Activated T-helper 2 cell treated with anti-CD3 and anti-CD28 coated beads, Interferon-gamma antibody, Interleukin-2, Interleukin-4, amounts not matched to agents 10 μg/mL and 5 μg/mL and 100 μg/mL, durations not matched to agents 14 hours and 24 hours and 36 hours (primary cell): ENCODE results near the gene WDR43. TPM values are rescaled to one million over a fixed set of nuclear protein-coding genes. Genes with fewer than 3 reads are reported as not detected.

Experiments used
- DNase-seq: peaks from one replicate; pipeline ENCODE4 v3.0.0; 2021; ENCODE audit warnings: low spot score
- H3K27ac Mint-ChIP-seq: one replicate; pipeline ENCODE4 v1.8.0; 2021; ENCODE audit warnings: mixed read lengths
- H3K27me3 Mint-ChIP-seq: one replicate; pipeline ENCODE4 v1.8.0; 2021; ENCODE audit warnings: low read depth, mixed read lengths
- H3K36me3 Mint-ChIP-seq: one replicate; pipeline ENCODE4 v1.8.0; 2021; ENCODE audit warnings: low read depth, mixed read lengths
- H3K4me1 Mint-ChIP-seq: one replicate; pipeline ENCODE4 v1.8.0; 2021; ENCODE audit warnings: low read depth, mixed read lengths
- H3K4me3 Mint-ChIP-seq: one replicate; pipeline ENCODE4 v1.8.0; 2021; ENCODE audit warnings: low read depth, mild to moderate bottlenecking, moderate library complexity, mixed read lengths
- H3K9me3 Mint-ChIP-seq: one replicate; pipeline ENCODE4 v1.8.0; 2021; ENCODE audit warnings: mixed read lengths
- intact Hi-C: fragments of 100-400 bp; cut with micrococcal nuclease; formaldehyde crosslinking; loops from one replicate; pipeline ENCODE4 v1.15.1; 2023
- total RNA-seq: library from RNA; stranded (reverse); gene quantifications from 2 replicates; pipeline ENCODE4 v1.2.3, GENCODE V29; 2022

Gene WDR43
- total RNA-seq, 1 donor from 2014 or later = 128 TPM

- DNase-seq = no peak
- H3K9me3 Mint-ChIP-seq = no peaks in the 10 kb centered on the region
- peaks cover 10% of the 10 kb centered on the region for H3K27me3 Mint-ChIP-seq
- intact Hi-C loops = no loop called here
- H3K36me3 Mint-ChIP-seq = peaks cover 24% of the 10 kb centered on the region
- no peak overlapping the region for H3K27ac Mint-ChIP-seq
- H3K4me1 Mint-ChIP-seq = peaks cover 12% of the 10 kb centered on the region
- no peak overlapping the region for H3K4me3 Mint-ChIP-seq
Measured at GRCh38 chr2:28952836-28953211, 58.4 kb downstream of the WDR43 start.

GRCh38 chr2:28955467-28955866 is 61.0 kb downstream of the WDR43 start:
- Mint-ChIP-seq H3K36me3 (no peaks in the 10 kb centered on the region), H3K4me1 (peaks cover 13% of the 10 kb centered on the region), H3K9me3 (no peaks in the 10 kb centered on the region), H3K4me3 (no peak overlapping the region), H3K27me3 (peaks cover 11% of the 10 kb centered on the region), H3K27ac (no peak overlapping the region)
- DNase-seq = no peak
- intact Hi-C loops = loop anchor here (5.0 kb wide), 3 partner anchors 112 to 887 kb away; partner anchors contain the start of gene CLIP4

GRCh38 chr2:28956415-28956826 is 62.0 kb downstream of the WDR43 start:
- peak; percentile 22 for DNase-seq
- H3K9me3 Mint-ChIP-seq = no peaks in the 10 kb centered on the region
- peaks cover 13% of the 10 kb centered on the region for H3K4me1 Mint-ChIP-seq
- H3K4me3 Mint-ChIP-seq = no peak overlapping the region
- intact Hi-C loops = loop anchor here (5.0 kb wide), 3 partner anchors 111 to 886 kb away; partner anchors contain the start of gene CLIP4
- H3K36me3 Mint-ChIP-seq = no peaks in the 10 kb centered on the region
- H3K27ac Mint-ChIP-seq = no peak overlapping the region
- peaks cover 11% of the 10 kb centered on the region for H3K27me3 Mint-ChIP-seq

- H3K9me3 Mint-ChIP-seq = no peaks in the 10 kb centered on the region
- intact Hi-C loops = loop anchor here (5.0 kb wide), 3 partner anchors 110 to 885 kb away; partner anchors contain the start of gene CLIP4
- H3K4me3 Mint-ChIP-seq = no peak overlapping the region
- H3K4me1 Mint-ChIP-seq = peaks cover 13% of the 10 kb centered on the region
- DNase-seq = no peak
- no peak overlapping the region for H3K27ac Mint-ChIP-seq
- peaks cover 15% of the 10 kb centered on the region for H3K27me3 Mint-ChIP-seq
- no peaks in the 10 kb centered on the region for H3K36me3 Mint-ChIP-seq
Measured at GRCh38 chr2:28956890-28957289, 62.4 kb downstream of the WDR43 start.

GRCh38 chr2:28958689-28959088 is 64.2 kb downstream of the WDR43 start:
- no peak overlapping the region for H3K27ac Mint-ChIP-seq
- peaks cover 18% of the 10 kb centered on the region for H3K27me3 Mint-ChIP-seq
- no peaks in the 10 kb centered on the region for H3K9me3 Mint-ChIP-seq
- intact Hi-C loops = loop anchor here (1.0 to 5.0 kb wide), 5 partner anchors 56 to 884 kb away; partner anchors contain the start of gene CLIP4
- no peaks in the 10 kb centered on the region for H3K36me3 Mint-ChIP-seq
- peaks cover 13% of the 10 kb centered on the region for H3K4me1 Mint-ChIP-seq
- peak; percentile 20 for DNase-seq
- no peak overlapping the region for H3K4me3 Mint-ChIP-seq

- Mint-ChIP-seq H3K9me3 (no peaks in the 10 kb centered on the region), H3K4me3 (no peak overlapping the region), H3K4me1 (peaks cover 13% of the 10 kb centered on the region), H3K27me3 (peaks cover 25% of the 10 kb centered on the region), H3K27ac (no peak overlapping the region), H3K36me3 (no peaks in the 10 kb centered on the region)
- intact Hi-C loops = no loop called here
- DNase-seq = no peak
Measured at GRCh38 chr2:28960401-28960800, 65.9 kb downstream of the WDR43 start.

- Mint-ChIP-seq H3K36me3 (no peaks in the 10 kb centered on the region), H3K27ac (no peak overlapping the region), H3K9me3 (no peaks in the 10 kb centered on the region), H3K4me3 (no peak overlapping the region), H3K4me1 (peaks cover 2% of the 10 kb centered on the region), H3K27me3 (peaks cover 26% of the 10 kb centered on the region)
- intact Hi-C loops = no loop called here
- DNase-seq = no peak
Measured at GRCh38 chr2:28962505-28962904, 68.0 kb downstream of the WDR43 start.

GRCh38 chr2:28970464-28971160 is 76.1 kb downstream of the WDR43 start:
- intact Hi-C loops = no loop called here
- DNase-seq = no peak
- Mint-ChIP-seq H3K27me3 (peaks cover 1% of the 10 kb centered on the region), H3K27ac (no peak overlapping the region), H3K4me1 (peaks cover 3% of the 10 kb centered on the region), H3K36me3 (no peaks in the 10 kb centered on the region), H3K4me3 (no peak overlapping the region), H3K9me3 (no peaks in the 10 kb centered on the region)

- Mint-ChIP-seq H3K36me3 (no peaks in the 10 kb centered on the region), H3K4me3 (no peak overlapping the region)
- DNase-seq = no peak
Measured at GRCh38 chr2:28972778-28973335, 78.4 kb downstream of the WDR43 start.

GRCh38 chr2:28974252-28974651 is 79.8 kb downstream of the WDR43 start:
- Mint-ChIP-seq H3K27ac (no peak overlapping the region), H3K9me3 (no peaks in the 10 kb centered on the region), H3K4me3 (no peak overlapping the region), H3K36me3 (no peaks in the 10 kb centered on the region), H3K27me3 (no peaks in the 10 kb centered on the region), H3K4me1 (peaks cover 3% of the 10 kb centered on the region)
- intact Hi-C loops = no loop called here
- no peak for DNase-seq

More at GRCh38 chr2:28972778-28973335, 78.4 kb downstream of the WDR43 start:
- H3K9me3 Mint-ChIP-seq = no peaks in the 10 kb centered on the region
- intact Hi-C loops = no loop called here
- peaks cover 3% of the 10 kb centered on the region for H3K4me1 Mint-ChIP-seq
- no peak overlapping the region for H3K27ac Mint-ChIP-seq
- no peaks in the 10 kb centered on the region for H3K27me3 Mint-ChIP-seq

GRCh38 chr2:28975671-28976070 is 81.2 kb downstream of the WDR43 start:
- no peak for DNase-seq
- Mint-ChIP-seq H3K36me3 (no peaks in the 10 kb centered on the region), H3K4me3 (no peak overlapping the region), H3K4me1 (peaks cover 3% of the 10 kb centered on the region), H3K27me3 (no peaks in the 10 kb centered on the region), H3K9me3 (no peaks in the 10 kb centered on the region), H3K27ac (no peak overlapping the region)
- intact Hi-C loops = no loop called here

GRCh38 chr2:28976584-28976983 is 82.1 kb downstream of the WDR43 start:
- Mint-ChIP-seq H3K36me3 (no peaks in the 10 kb centered on the region), H3K9me3 (no peaks in the 10 kb centered on the region), H3K4me3 (no peak overlapping the region), H3K4me1 (peaks cover 3% of the 10 kb centered on the region), H3K27me3 (no peaks in the 10 kb centered on the region), H3K27ac (no peak overlapping the region)
- intact Hi-C loops = no loop called here
- DNase-seq = no peak

- no peaks in the 10 kb centered on the region for H3K9me3 Mint-ChIP-seq
- no peaks in the 10 kb centered on the region for H3K27me3 Mint-ChIP-seq
- H3K4me1 Mint-ChIP-seq = peaks cover 3% of the 10 kb centered on the region
- intact Hi-C loops = no loop called here
- no peak overlapping the region for H3K4me3 Mint-ChIP-seq
- no peak overlapping the region for H3K27ac Mint-ChIP-seq
- DNase-seq = no peak
- no peaks in the 10 kb centered on the region for H3K36me3 Mint-ChIP-seq
Measured at GRCh38 chr2:28977176-28977875, 82.9 kb downstream of the WDR43 start.
